HG03571 (cell line): ENCODE results near the gene SERPINB6.
A peak's percentile ranks its signal among the peaks of the same experiment; 100 is the strongest.
"Not testable (repeated sequence)": the region's sequence is repeated elsewhere in the genome, so short reads cannot be mapped to it uniquely, and the experiment has no call there.

ENCODE experiments used
- ATAC-seq: cut with Tn5 transposase; IDR thresholded peaks from one replicate; pipeline ENCODE4 v1.9.1; 2021; ENCODE audit not compliant: unreplicated experiment

The SERPINB6 gene

GRCh38 chr6:2940010-2940850 lies 31.1 kb downstream of the SERPINB6 start:
- ATAC-seq: peak; percentile 75

- ATAC-seq: no peak
These were observed 31.9 kb downstream of the SERPINB6 start for GRCh38 chr6:2939315-2940009.

GRCh38 chr6:2938632-2939083 lies 32.7 kb downstream of the SERPINB6 start:
- no peak for ATAC-seq

- no peak for ATAC-seq
These were observed 33.2 kb downstream of the SERPINB6 start for GRCh38 chr6:2938004-2938631.

GRCh38 chr6:2937627-2938003 lies 33.8 kb downstream of the SERPINB6 start:
- no peak for ATAC-seq

- no peak for ATAC-seq
These were observed 35.6 kb downstream of the SERPINB6 start for GRCh38 chr6:2935566-2936291.

GRCh38 chr6:2934057-2934456 lies 37.3 kb downstream of the SERPINB6 start:
- ATAC-seq: no peak

- ATAC-seq: not testable (repeated sequence)
These were observed 38.5 kb downstream of the SERPINB6 start for GRCh38 chr6:2932911-2933310.

- ATAC-seq: peak; percentile 60
These were observed 39.2 kb downstream of the SERPINB6 start for GRCh38 chr6:2931970-2932748.

GRCh38 chr6:2931055-2931454 lies 40.3 kb downstream of the SERPINB6 start:
- ATAC-seq: no peak

- not testable (repeated sequence) for ATAC-seq
These were observed 43.4 kb downstream of the SERPINB6 start for GRCh38 chr6:2927931-2928330.

GRCh38 chr6:2925842-2926747 lies 45.3 kb downstream of the SERPINB6 start:
- ATAC-seq: not testable (repeated sequence)

GRCh38 chr6:2921520-2922115 lies 49.7 kb downstream of the SERPINB6 start:
- ATAC-seq: no peak

GRCh38 chr6:2920671-2921112 lies 50.7 kb downstream of the SERPINB6 start:
- ATAC-seq: no peak

- no peak for ATAC-seq
These were observed 51.5 kb downstream of the SERPINB6 start for GRCh38 chr6:2919886-2920285.

GRCh38 chr6:2919401-2919800 lies 52.0 kb downstream of the SERPINB6 start:
- no peak for ATAC-seq

GRCh38 chr6:2918936-2919335 lies 52.4 kb downstream of the SERPINB6 start:
- ATAC-seq: no peak

GRCh38 chr6:2917801-2918445 lies 53.4 kb downstream of the SERPINB6 start:
- ATAC-seq: no peak
